ENCODE measurements around the gene ZNF654. TPM values are rescaled to one million over a fixed set of nuclear protein-coding genes. Genes with fewer than 3 reads are reported as not detected.
A peak's percentile ranks its signal among the peaks of the same experiment; 100 is the strongest.

The ZNF654 gene
- total RNA-seq, 2 experiments from 2014 or later, result 5.6 to 18.5 TPM

DNA sequence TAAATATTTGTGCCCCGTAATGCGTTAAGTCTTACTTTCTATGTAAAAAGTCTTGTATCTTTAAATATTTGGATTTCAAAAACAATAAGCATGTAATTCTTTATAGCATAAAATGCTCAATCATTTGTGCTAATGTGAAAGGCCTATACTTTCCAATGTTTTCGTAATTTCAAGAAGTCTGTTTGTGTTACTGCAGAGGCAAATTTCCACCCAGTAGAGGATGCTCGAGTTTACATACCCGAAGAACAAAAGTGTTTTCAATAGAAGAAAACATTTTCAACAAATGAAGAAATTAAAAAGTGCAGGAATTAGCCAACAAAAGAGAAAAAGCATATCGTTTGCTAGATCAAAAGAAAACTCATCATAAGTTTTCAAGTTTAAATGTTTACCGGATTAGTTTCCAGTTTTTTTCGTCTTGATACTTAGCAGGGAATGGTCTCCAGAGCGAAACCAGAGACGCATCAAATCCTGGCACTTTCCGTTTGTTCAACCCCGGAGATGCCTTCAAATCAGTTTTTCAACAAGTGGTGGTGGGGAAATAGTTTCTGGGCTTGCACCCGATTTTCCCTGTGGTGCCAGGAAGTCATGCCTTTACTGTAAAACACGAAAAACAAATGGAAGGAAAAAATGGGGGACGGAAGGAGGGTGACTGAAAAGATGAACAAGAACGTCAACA lies 1.3 kb upstream of the ZNF654 start:
- Histone ChIP-seq H3K4me2 (ENCODE audit: low read length) (peak overlapping the region; percentile 75), H3K4me1 (ENCODE audit: insufficient read depth, low read length, poor library complexity, severe bottlenecking) (peaks cover 29% of the 10 kb centered on the region), H3K27ac (ENCODE audit: low read depth, low read length, poor library complexity, severe bottlenecking) (peak overlapping the region; percentile 68), H3K79me2 (ENCODE audit: insufficient read depth, low read depth, low read length) (peaks cover 80% of the 10 kb centered on the region), H3K36me3 (ENCODE audit: insufficient read depth, low read length) (peaks cover 49% of the 10 kb centered on the region), H2AFZ (ENCODE audit: low read length) (peak overlapping the region; percentile 11; the same call in 1 of the 2 replicates), H3K9me3 (ENCODE audit: low read length) (no peaks in the 10 kb centered on the region), H4K20me1 (ENCODE audit: insufficient read depth, low read length) (peaks cover 14% of the 10 kb centered on the region; the same call in 1 of the 2 replicates), H3K4me3 (ENCODE audit: low read depth, low read length, poor library complexity, severe bottlenecking) (peak overlapping the region; percentile 84), H3K9me2 (ENCODE audit: insufficient read depth, low read length) (no peaks in the 10 kb centered on the region)
- TF ChIP-seq, protein P1, sequence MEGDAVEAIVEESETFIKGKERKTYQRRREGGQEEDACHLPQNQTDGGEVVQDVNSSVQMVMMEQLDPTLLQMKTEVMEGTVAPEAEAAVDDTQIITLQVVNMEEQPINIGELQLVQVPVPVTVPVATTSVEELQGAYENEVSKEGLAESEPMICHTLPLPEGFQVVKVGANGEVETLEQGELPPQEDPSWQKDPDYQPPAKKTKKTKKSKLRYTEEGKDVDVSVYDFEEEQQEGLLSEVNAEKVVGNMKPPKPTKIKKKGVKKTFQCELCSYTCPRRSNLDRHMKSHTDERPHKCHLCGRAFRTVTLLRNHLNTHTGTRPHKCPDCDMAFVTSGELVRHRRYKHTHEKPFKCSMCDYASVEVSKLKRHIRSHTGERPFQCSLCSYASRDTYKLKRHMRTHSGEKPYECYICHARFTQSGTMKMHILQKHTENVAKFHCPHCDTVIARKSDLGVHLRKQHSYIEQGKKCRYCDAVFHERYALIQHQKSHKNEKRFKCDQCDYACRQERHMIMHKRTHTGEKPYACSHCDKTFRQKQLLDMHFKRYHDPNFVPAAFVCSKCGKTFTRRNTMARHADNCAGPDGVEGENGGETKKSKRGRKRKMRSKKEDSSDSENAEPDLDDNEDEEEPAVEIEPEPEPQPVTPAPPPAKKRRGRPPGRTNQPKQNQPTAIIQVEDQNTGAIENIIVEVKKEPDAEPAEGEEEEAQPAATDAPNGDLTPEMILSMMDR (conservative IDR thresholded peaks at IDR 0.05; ENCODE audit: low read length), result peak; percentile 49; the same call in 1 of the 2 replicates
- no peak for TF ChIP-seq EZH2phosphoT487 (IDR thresholded peaks at IDR 0.05; ENCODE audit: borderline replicate concordance, low read depth, low read length)
- intact Hi-C loops (cut with micrococcal nuclease; ENCODE audit: unreplicated experiment), result loop anchor here (5.0 kb wide), 1 partner anchor 55 kb away; no protein-coding TSS in a partner anchor
- POLR2A ChIA-PET, result interaction anchor here (0.6 to 2.1 kb wide), 12 partner anchors 16 to 94 kb away, joined by 3 to 20 read pairs (median 6); partner anchors contain the start of gene C3orf38
- DNase-seq (ENCODE audit: low spot score), result no peak
- CTCF ChIA-PET (ENCODE audit: unreplicated experiment), result no interaction called here
- TSS peak; percentile 64 for BruUV-seq (replicated peaks)

DNA sequence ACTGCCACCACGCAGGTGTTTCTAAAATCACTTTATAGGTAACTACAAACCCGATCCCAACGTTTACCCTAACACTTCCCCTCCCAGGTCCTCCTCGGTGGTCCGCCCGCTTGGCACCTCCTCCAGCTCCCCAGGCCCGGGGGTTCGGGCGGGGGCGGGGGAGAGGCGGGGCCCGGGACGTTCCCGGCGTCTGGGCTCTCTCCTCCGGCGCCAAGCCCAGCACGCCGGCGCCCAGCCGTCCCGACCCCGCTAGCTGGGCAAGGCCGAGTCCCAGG lies 812 bp upstream of the ZNF654 start:
- H4K20me1 ChIP-seq (ENCODE audit: insufficient read depth, low read length), result peaks cover 14% of the 10 kb centered on the region; the same call in 1 of the 2 replicates
- H3K27ac ChIP-seq (ENCODE audit: low read depth, low read length, poor library complexity, severe bottlenecking), result peak overlapping the region; percentile 68
- H3K4me1 ChIP-seq (ENCODE audit: insufficient read depth, low read length, poor library complexity, severe bottlenecking), result peaks cover 29% of the 10 kb centered on the region
- intact Hi-C loops (cut with micrococcal nuclease; ENCODE audit: unreplicated experiment), result loop anchor here (5.0 kb wide), 1 partner anchor 54 kb away; no protein-coding TSS in a partner anchor
- ChIA-PET POLR2A (interaction anchor here (0.6 to 2.1 kb wide), 11 partner anchors 15 to 93 kb away, joined by 3 to 20 read pairs (median 6); partner anchors contain the start of gene C3orf38), CTCF (ENCODE audit: unreplicated experiment) (interaction anchor here (0.7 kb wide), 1 partner anchor 26 kb away, joined by 3 read pairs; no protein-coding TSS in a partner anchor)
- H3K79me2 ChIP-seq (ENCODE audit: insufficient read depth, low read depth, low read length), result peaks cover 82% of the 10 kb centered on the region
- H2AFZ ChIP-seq (ENCODE audit: low read length), result peak overlapping the region; percentile 11; the same call in 1 of the 2 replicates
- H3K9me3 ChIP-seq (ENCODE audit: low read length), result no peaks in the 10 kb centered on the region
- DNase-seq (ENCODE audit: low spot score), result no peak
- peak overlapping the region; percentile 84 for H3K4me3 ChIP-seq (ENCODE audit: low read depth, low read length, poor library complexity, severe bottlenecking)
- no TSS peak for BruUV-seq (replicated peaks)
- no peaks in the 10 kb centered on the region for H3K9me2 ChIP-seq (ENCODE audit: insufficient read depth, low read length)
- peak overlapping the region; percentile 75 for H3K4me2 ChIP-seq (ENCODE audit: low read length)
- H3K36me3 ChIP-seq (ENCODE audit: insufficient read depth, low read length), result peaks cover 45% of the 10 kb centered on the region
- TF ChIP-seq EZH2phosphoT487 (IDR thresholded peaks at IDR 0.05; ENCODE audit: borderline replicate concordance, low read depth, low read length), result no peak
- TF ChIP-seq, protein P1 (conservative IDR thresholded peaks at IDR 0.05; ENCODE audit: low read length), result no peak

Data from OCI-LY7 (cell line).